ENCODE results near the gene PRAMEF11. TPM values are rescaled to one million over a fixed set of nuclear protein-coding genes. Genes with fewer than 3 reads are reported as not detected.
"Not testable (repeated sequence)": the region's sequence is repeated elsewhere in the genome, so short reads cannot be mapped to it uniquely, and the experiment has no call there.

Gene PRAMEF11
- total and polyA plus RNA-seq, 2 donors = not detected

DNA sequence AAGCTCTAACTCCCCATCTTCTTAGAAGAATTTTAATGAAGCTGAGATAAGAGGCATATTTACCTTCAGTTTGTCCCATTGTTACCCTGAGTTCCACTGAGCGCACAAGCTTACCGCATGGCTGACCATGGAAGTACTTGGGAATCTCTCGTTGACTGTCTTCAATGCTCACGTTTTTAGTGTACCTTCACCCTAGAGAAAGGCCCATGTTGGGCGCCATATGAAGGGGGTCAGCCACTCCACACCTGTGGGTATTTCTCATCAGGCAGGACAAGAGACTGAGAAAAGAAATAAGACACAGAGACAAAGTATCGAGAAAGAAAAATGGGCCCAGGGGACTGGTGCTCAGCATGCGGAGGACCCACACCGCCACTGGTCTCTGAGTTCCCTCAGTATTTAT is 46.5 kb downstream of the PRAMEF11 start:
- not testable (repeated sequence) for H3K36me3 ChIP-seq (ENCODE audit: insufficient read depth); H3K4me1 ChIP-seq (ENCODE audit: insufficient read depth); H3K4me3 ChIP-seq (ENCODE audit: low read depth, low read length); DNase-seq (ENCODE audit: extremely low spot score); H3K27ac ChIP-seq (ENCODE audit: low read depth)
- WGBS = 80% methylated on average over 8 of the region's 8 CpGs

GRCh38 chr1:12783783-12784182 is 47.4 kb downstream of the PRAMEF11 start:
- not testable (repeated sequence) for H3K4me1 ChIP-seq (ENCODE audit: insufficient read depth); H3K27ac ChIP-seq (ENCODE audit: low read depth); H3K36me3 ChIP-seq (ENCODE audit: insufficient read depth); DNase-seq (ENCODE audit: extremely low spot score); H3K4me3 ChIP-seq (ENCODE audit: low read depth, low read length)
- WGBS = 42% methylated on average over 6 of the region's 7 CpGs

DNA sequence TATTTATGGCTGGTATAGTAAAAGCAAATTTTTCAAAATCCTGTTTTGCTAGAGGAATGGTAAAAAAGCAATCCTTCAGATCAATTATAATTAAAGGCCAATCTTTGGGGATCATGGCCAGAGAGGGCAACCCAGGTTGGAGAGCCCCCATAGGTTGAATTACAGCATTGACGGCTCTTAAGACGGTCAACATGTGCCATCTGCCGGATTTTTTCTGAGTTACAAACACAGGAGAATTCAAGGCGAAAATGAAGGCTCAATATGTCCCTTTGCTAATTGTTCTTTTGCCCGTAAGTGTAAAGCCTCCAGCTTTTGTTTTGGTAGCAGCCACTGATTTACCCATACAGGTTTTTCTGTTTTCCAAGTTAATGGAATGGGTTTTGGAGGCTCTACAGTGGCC is 49.7 kb downstream of the PRAMEF11 start:
- H3K36me3 ChIP-seq (ENCODE audit: insufficient read depth); H3K4me1 ChIP-seq (ENCODE audit: insufficient read depth); H3K27ac ChIP-seq (ENCODE audit: low read depth); H3K4me3 ChIP-seq (ENCODE audit: low read depth, low read length); DNase-seq (ENCODE audit: extremely low spot score): not testable (repeated sequence)
- WGBS = 80% methylated on average over 5 of the region's 5 CpGs

- Histone ChIP-seq H3K4me1 (ENCODE audit: insufficient read depth) (no peaks in the 10 kb centered on the region), H3K36me3 (ENCODE audit: insufficient read depth) (no peaks in the 10 kb centered on the region), H3K27ac (ENCODE audit: low read depth) (no peak overlapping the region), H3K4me3 (ENCODE audit: low read depth, low read length) (no peak overlapping the region)
- DNase-seq (ENCODE audit: extremely low spot score) = no peak
- 71% methylated on average over 6 of the region's 6 CpGs for WGBS
Observed at GRCh38 chr1:12778907-12779306, 52.3 kb downstream of the PRAMEF11 start.

DNA sequence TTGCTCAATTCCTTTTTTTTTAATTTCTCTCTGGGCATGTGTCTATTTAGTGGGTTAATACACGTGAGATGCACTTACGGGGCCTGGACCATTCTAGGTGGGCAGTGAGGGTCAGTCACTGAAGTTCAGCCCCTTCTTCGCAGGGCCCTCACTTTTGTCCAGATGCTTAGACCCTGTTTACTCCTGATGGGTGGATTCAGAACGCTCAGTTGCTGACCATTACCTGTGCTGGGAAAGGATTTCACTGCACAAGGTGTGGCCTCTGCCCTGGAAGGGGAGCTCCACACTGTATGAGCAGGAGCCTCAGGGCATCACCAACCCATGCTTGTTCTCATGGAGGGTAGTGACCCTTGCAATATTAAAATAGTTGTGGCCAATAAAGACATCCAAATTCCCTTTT is 53.1 kb downstream of the PRAMEF11 start:
- H3K4me1 ChIP-seq (ENCODE audit: insufficient read depth) = no peaks in the 10 kb centered on the region
- H3K36me3 ChIP-seq (ENCODE audit: insufficient read depth) = no peaks in the 10 kb centered on the region
- H3K27ac ChIP-seq (ENCODE audit: low read depth) = no peak overlapping the region
- DNase-seq (ENCODE audit: extremely low spot score) = no peak
- WGBS = 74% methylated on average over 4 of the region's 4 CpGs
- no peak overlapping the region for H3K4me3 ChIP-seq (ENCODE audit: low read depth, low read length)

DNA sequence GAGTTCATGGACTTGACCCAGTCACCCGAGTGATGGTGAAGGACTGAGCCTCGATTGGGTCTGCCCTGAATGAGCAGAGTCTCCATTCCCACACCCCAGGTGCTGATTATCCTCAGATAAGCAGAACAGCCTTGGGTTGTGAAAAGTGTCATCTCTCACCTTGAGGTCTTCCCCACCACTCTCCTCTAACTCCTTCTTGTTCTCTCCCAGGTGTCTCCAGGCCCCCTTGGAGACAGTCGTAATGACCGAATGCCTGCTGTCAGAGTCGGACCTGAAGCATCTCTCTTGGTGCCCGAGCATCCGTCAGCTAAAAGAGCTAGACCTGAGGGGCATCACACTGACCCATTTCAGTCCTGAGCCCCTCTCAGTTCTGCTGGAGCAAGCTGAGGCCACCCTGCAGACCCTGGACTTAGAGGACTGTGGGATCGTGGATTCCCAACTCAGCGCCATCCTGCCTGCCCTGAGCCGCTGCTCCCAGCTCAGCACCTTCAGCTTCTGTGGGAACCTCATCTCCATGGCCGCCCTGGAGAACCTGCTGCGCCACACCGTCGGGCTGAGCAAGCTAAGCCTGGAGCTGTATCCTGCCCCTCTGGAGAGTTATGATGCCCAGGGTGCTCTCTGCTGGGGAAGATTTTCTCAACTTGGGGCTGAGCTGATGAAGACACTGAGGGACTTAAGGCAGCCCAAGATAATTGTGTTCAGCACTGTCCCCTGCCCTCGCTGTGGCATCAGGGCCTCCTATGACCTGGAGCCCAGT is 54.2 kb downstream of the PRAMEF11 start:
- 89% methylated on average over 15 of the region's 15 CpGs for WGBS
- H3K27ac ChIP-seq (ENCODE audit: low read depth) = no peak overlapping the region
- no peaks in the 10 kb centered on the region for H3K4me1 ChIP-seq (ENCODE audit: insufficient read depth)
- H3K4me3 ChIP-seq (ENCODE audit: low read depth, low read length) = no peak overlapping the region
- no peaks in the 10 kb centered on the region for H3K36me3 ChIP-seq (ENCODE audit: insufficient read depth)
- DNase-seq (ENCODE audit: extremely low spot score) = no peak

- no peak overlapping the region for H3K27ac ChIP-seq (ENCODE audit: low read depth)
- H3K4me1 ChIP-seq (ENCODE audit: insufficient read depth) = no peaks in the 10 kb centered on the region
- no peaks in the 10 kb centered on the region for H3K36me3 ChIP-seq (ENCODE audit: insufficient read depth)
- 81% methylated on average over 8 of the region's 8 CpGs for WGBS
- no peak overlapping the region for H3K4me3 ChIP-seq (ENCODE audit: low read depth, low read length)
- no peak for DNase-seq (ENCODE audit: extremely low spot score)
Observed at GRCh38 chr1:12775443-12775842, 55.8 kb downstream of the PRAMEF11 start.

DNA sequence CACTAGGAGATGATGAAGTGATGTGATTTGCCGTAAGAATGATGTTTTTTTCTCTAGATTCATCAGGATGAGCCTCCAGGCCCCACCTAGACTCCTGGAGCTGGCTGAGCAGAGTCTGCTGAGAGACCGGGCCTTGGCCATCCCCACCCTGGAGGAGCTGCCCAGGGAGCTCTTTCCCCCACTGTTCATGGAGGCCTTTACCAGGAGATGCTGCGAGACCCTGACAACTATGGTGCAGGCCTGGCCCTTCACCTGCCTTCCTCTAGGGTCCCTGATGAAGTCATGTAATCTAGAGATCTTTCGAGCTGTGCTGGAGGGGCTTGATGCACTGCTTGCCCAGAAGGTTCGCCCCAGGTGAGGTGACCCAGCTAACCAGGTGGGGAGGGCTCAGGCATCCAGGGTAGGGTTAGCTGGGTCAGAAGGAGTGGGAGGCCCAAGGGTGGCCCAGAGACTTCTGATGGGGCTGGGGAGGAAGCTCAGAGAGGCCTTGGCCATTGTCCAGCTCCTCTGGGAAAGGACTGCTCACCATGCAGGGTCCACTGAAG is 56.3 kb downstream of the PRAMEF11 start:
- Histone ChIP-seq H3K4me1 (ENCODE audit: insufficient read depth) (no peaks in the 10 kb centered on the region), H3K4me3 (ENCODE audit: low read depth, low read length) (no peak overlapping the region), H3K27ac (ENCODE audit: low read depth) (no peak overlapping the region), H3K36me3 (ENCODE audit: insufficient read depth) (no peaks in the 10 kb centered on the region)
- WGBS = 82% methylated on average over 5 of the region's 5 CpGs
- no peak for DNase-seq (ENCODE audit: extremely low spot score)

Other genes starting within 250 kb of the PRAMEF11 start
- gene DHRS3, start 213.2 kb downstream of the PRAMEF11 start, total RNA-seq = 83.2 TPM
- 62.1 TPM for gene DHRS3, start 213.2 kb downstream of the PRAMEF11 start, polyA plus RNA-seq
- 0.37 TPM for gene AADACL4, start 187.3 kb downstream of the PRAMEF11 start, total RNA-seq
- gene AADACL4, start 187.3 kb downstream of the PRAMEF11 start, polyA plus RNA-seq = not detected
- gene AADACL3, start 115.3 kb downstream of the PRAMEF11 start, total RNA-seq = not detected
- not detected for gene AADACL3, start 115.3 kb downstream of the PRAMEF11 start, polyA plus RNA-seq
- not detected for gene CFAP107, start 85.2 kb downstream of the PRAMEF11 start, total RNA-seq
- gene CFAP107, start 85.2 kb downstream of the PRAMEF11 start, polyA plus RNA-seq = not detected
- gene PRAMEF12, start 57.7 kb downstream of the PRAMEF11 start, total RNA-seq = not detected
- gene PRAMEF12, start 57.7 kb downstream of the PRAMEF11 start, polyA plus RNA-seq = not detected
- not detected for gene PRAMEF1, start 40.0 kb downstream of the PRAMEF11 start, total RNA-seq
- gene PRAMEF1, start 40.0 kb downstream of the PRAMEF11 start, polyA plus RNA-seq = not detected
- gene HNRNPCL1, start 17.3 kb upstream of the PRAMEF11 start, total RNA-seq = not detected
- gene HNRNPCL1, start 17.3 kb upstream of the PRAMEF11 start, polyA plus RNA-seq = not detected
- not detected for gene PRAMEF2, start 25.7 kb upstream of the PRAMEF11 start, total RNA-seq
- not detected for gene PRAMEF2, start 25.7 kb upstream of the PRAMEF11 start, polyA plus RNA-seq
- not detected for gene PRAMEF4, start 54.8 kb upstream of the PRAMEF11 start, total RNA-seq
- not detected for gene PRAMEF4, start 54.8 kb upstream of the PRAMEF11 start, polyA plus RNA-seq
- gene PRAMEF10, start 66.9 kb upstream of the PRAMEF11 start, total RNA-seq = not detected
- not detected for gene PRAMEF10, start 66.9 kb upstream of the PRAMEF11 start, polyA plus RNA-seq
- gene PRAMEF7, start 85.2 kb upstream of the PRAMEF11 start, total RNA-seq = not detected
- gene PRAMEF7, start 85.2 kb upstream of the PRAMEF11 start, polyA plus RNA-seq = not detected
- gene PRAMEF6, start 116.2 kb upstream of the PRAMEF11 start, total RNA-seq = not detected
- not detected for gene PRAMEF6, start 116.2 kb upstream of the PRAMEF11 start, polyA plus RNA-seq
- gene PRAMEF27, start 225.2 kb upstream of the PRAMEF11 start, total RNA-seq = not detected
- gene PRAMEF27, start 225.2 kb upstream of the PRAMEF11 start, polyA plus RNA-seq = not detected
- not detected for gene HNRNPCL3, start 229.4 kb upstream of the PRAMEF11 start, total RNA-seq
- gene HNRNPCL3, start 229.4 kb upstream of the PRAMEF11 start, polyA plus RNA-seq = not detected
- gene PRAMEF25, start 239.4 kb upstream of the PRAMEF11 start, total RNA-seq = not detected
- gene PRAMEF25, start 239.4 kb upstream of the PRAMEF11 start, polyA plus RNA-seq = not detected